OCI-LY3 (cell line): ENCODE results near the gene TJP3.
"Not testable (repeated sequence)": the region's sequence is repeated elsewhere in the genome, so short reads cannot be mapped to it uniquely, and the experiment has no call there.

Experiments used
- H2AFZ ChIP-seq: fragments of 200-600, 300-600 bp; shearing (Covaris generic); 2 replicates; pipeline ENCODE4 v1.6.0; 2014; ENCODE audit warnings: antibody characterized with exemption, low read depth, low read length
- H3K27ac ChIP-seq: fragments of 200-600, 300-600 bp; sonication (generic); 2 replicates; pipeline ENCODE4 v1.5.1; 2014; ENCODE audit warnings: mild to moderate bottlenecking, low read length, moderate library complexity, mixed read lengths
- H3K27me3 ChIP-seq: fragments of 200-600, 300-600 bp; sonication (generic); 2 replicates; pipeline ENCODE4 v1.6.1; 2014; ENCODE audit warnings: low read depth, low read length, mixed read lengths
- H3K36me3 ChIP-seq: fragments of 200-600, 300-600 bp; sonication (generic); replicated peaks from 2 replicates; pipeline ENCODE3; 2014; ENCODE audit warnings: low read depth, low read length, mixed read lengths
- H3K4me1 ChIP-seq: fragments of 300-600, 200-600 bp; sonication (generic); 2 replicates; pipeline ENCODE4 v1.6.1; 2014; ENCODE audit warnings: low read length, mixed read lengths
- H3K4me2 ChIP-seq: fragments of 200-600, 300-600 bp; sonication (generic); 2 replicates; pipeline ENCODE4 v1.6.1; 2014; ENCODE audit warnings: low read length, mixed read lengths
- H3K4me3 ChIP-seq: fragments of 300-600, 200-600 bp; sonication (generic); 2 replicates; pipeline ENCODE4 v1.5.1; 2014; ENCODE audit warnings: antibody characterized with exemption, mild to moderate bottlenecking, low read length, moderate library complexity
- H3K79me2 ChIP-seq: fragments of 300-600, 200-600 bp; shearing (Covaris generic); 2 replicates; pipeline ENCODE4 v1.6.1; 2014; ENCODE audit warnings: mild to moderate bottlenecking, low read length, mixed read lengths
- H3K9ac ChIP-seq: fragments of 300-600, 200-600 bp; shearing (Covaris generic); 2 replicates; pipeline ENCODE4 v1.6.0; 2014; ENCODE audit warnings: mild to moderate bottlenecking, low read length, moderate library complexity
- H3K9me3 ChIP-seq: fragments of 200-600, 300-600 bp; shearing (Covaris generic); 2 replicates; pipeline ENCODE4 v1.6.1; 2014; ENCODE audit warnings: low read length, mixed read lengths; ENCODE audit not compliant: insufficient read depth
- H4K20me1 ChIP-seq: fragments of 200-600, 300-600 bp; sonication (generic); 2 replicates; pipeline ENCODE4 v1.6.1; 2016; ENCODE audit warnings: low read length, mixed read lengths; ENCODE audit not compliant: insufficient read depth
- CTCF ChIP-seq: fragments of 200-600, 300-600 bp; sonication (generic); IDR thresholded peaks from 2 replicates; pipeline ENCODE4 v1.5.1; 2014; ENCODE audit warnings: antibody characterized with exemption, low read length, low read depth
- EZH2phosphoT487 ChIP-seq: fragments of 200-600 bp; shearing (Covaris generic); IDR thresholded peaks from 2 replicates; pipeline ENCODE4 v1.6.1; 2018; ENCODE audit warnings: antibody characterized with exemption, mixed run types, low read depth

The TJP3 gene

GRCh38 chr19:3750211-3750610 is 42.0 kb downstream of the TJP3 start:
- no peak overlapping the region for H3K4me3 ChIP-seq
- no peak overlapping the region for H3K4me2 ChIP-seq
- TF ChIP-seq CTCF (no peak), EZH2phosphoT487 (no peak)
- H3K79me2 ChIP-seq = no peaks in the 10 kb centered on the region
- H2AFZ ChIP-seq = no peak overlapping the region
- no peaks in the 10 kb centered on the region; the same call in 1 of the 2 replicates for H4K20me1 ChIP-seq
- no peak overlapping the region for H3K27ac ChIP-seq
- H3K9me3 ChIP-seq = no peaks in the 10 kb centered on the region
- H3K36me3 ChIP-seq = peaks cover 16% of the 10 kb centered on the region
- H3K9ac ChIP-seq = no peak overlapping the region
- no peaks in the 10 kb centered on the region for H3K27me3 ChIP-seq
- no peaks in the 10 kb centered on the region for H3K4me1 ChIP-seq

- no peak overlapping the region for H3K27ac ChIP-seq
- H3K4me1 ChIP-seq = no peaks in the 10 kb centered on the region
- no peak overlapping the region for H3K9ac ChIP-seq
- no peak overlapping the region for H3K4me3 ChIP-seq
- peaks cover 4% of the 10 kb centered on the region; the same call in 1 of the 2 replicates for H3K79me2 ChIP-seq
- no peaks in the 10 kb centered on the region for H3K27me3 ChIP-seq
- TF ChIP-seq CTCF (no peak), EZH2phosphoT487 (no peak)
- H3K9me3 ChIP-seq = no peaks in the 10 kb centered on the region
- peaks cover 19% of the 10 kb centered on the region for H3K36me3 ChIP-seq
- no peak overlapping the region for H2AFZ ChIP-seq
- no peaks in the 10 kb centered on the region; the same call in 1 of the 2 replicates for H4K20me1 ChIP-seq
- no peak overlapping the region for H3K4me2 ChIP-seq
Measured at GRCh38 chr19:3751236-3751635, 43.1 kb downstream of the TJP3 start.

GRCh38 chr19:3752492-3752891 is 44.3 kb downstream of the TJP3 start:
- peaks cover 19% of the 10 kb centered on the region for H3K36me3 ChIP-seq
- H3K4me3 ChIP-seq = no peak overlapping the region
- H4K20me1 ChIP-seq = no peaks in the 10 kb centered on the region; the same call in 1 of the 2 replicates
- no peak overlapping the region for H3K27ac ChIP-seq
- H2AFZ ChIP-seq = no peak overlapping the region
- H3K27me3 ChIP-seq = no peaks in the 10 kb centered on the region
- no peak for TF ChIP-seq CTCF
- no peak for TF ChIP-seq EZH2phosphoT487
- H3K4me1 ChIP-seq = no peaks in the 10 kb centered on the region
- H3K9me3 ChIP-seq = no peaks in the 10 kb centered on the region
- peaks cover 7% of the 10 kb centered on the region; the same call in 1 of the 2 replicates for H3K79me2 ChIP-seq
- H3K4me2 ChIP-seq = no peak overlapping the region
- H3K9ac ChIP-seq = no peak overlapping the region

- no peaks in the 10 kb centered on the region for H3K27me3 ChIP-seq
- H3K4me1 ChIP-seq = no peaks in the 10 kb centered on the region
- no peak overlapping the region for H3K27ac ChIP-seq
- H2AFZ ChIP-seq = no peak overlapping the region
- H3K4me2 ChIP-seq = no peak overlapping the region
- H4K20me1 ChIP-seq = no peaks in the 10 kb centered on the region; the same call in 1 of the 2 replicates
- H3K4me3 ChIP-seq = no peak overlapping the region
- no peak overlapping the region for H3K9ac ChIP-seq
- no peaks in the 10 kb centered on the region for H3K9me3 ChIP-seq
- H3K36me3 ChIP-seq = peaks cover 19% of the 10 kb centered on the region
- TF ChIP-seq CTCF = no peak
- no peak for TF ChIP-seq EZH2phosphoT487
- H3K79me2 ChIP-seq = peaks cover 8% of the 10 kb centered on the region; the same call in 1 of the 2 replicates
Measured at GRCh38 chr19:3753631-3754410, 45.6 kb downstream of the TJP3 start.

GRCh38 chr19:3757705-3758104 is 49.5 kb downstream of the TJP3 start:
- H3K27ac ChIP-seq, H4K20me1 ChIP-seq, H2AFZ ChIP-seq, H3K27me3 ChIP-seq, H3K4me1 ChIP-seq, H3K9ac ChIP-seq, H3K4me2 ChIP-seq, H3K9me3 ChIP-seq, H3K4me3 ChIP-seq: not testable (repeated sequence)
- Histone ChIP-seq H3K36me3 (peaks cover 16% of the 10 kb centered on the region), H3K79me2 (peaks cover 35% of the 10 kb centered on the region)

DNA sequence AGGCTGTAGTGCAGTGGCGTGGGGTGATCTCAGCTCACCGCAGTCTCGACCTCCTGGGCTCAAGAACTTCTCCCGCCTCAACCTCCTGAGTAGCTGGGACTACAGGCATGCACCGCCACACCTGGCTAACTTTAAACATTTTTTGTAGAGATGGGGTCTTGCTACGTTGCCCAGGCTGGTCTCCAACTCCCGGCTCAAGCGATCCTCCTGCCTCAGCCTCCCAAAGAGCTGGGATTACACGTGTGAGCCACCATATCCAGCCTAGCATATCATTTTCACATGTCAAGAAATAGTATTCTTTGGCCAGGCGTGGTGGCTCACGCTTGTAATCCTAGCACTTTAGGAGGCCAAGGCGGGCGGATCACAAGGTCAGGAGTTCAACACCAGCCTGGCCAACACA is 50.1 kb downstream of the TJP3 start:
- H3K9ac ChIP-seq, H3K27me3 ChIP-seq, H4K20me1 ChIP-seq, H2AFZ ChIP-seq, H3K4me1 ChIP-seq, H3K4me2 ChIP-seq, H3K4me3 ChIP-seq, H3K27ac ChIP-seq, H3K9me3 ChIP-seq: not testable (repeated sequence)
- Histone ChIP-seq H3K36me3 (peaks cover 16% of the 10 kb centered on the region), H3K79me2 (peaks cover 37% of the 10 kb centered on the region)
